Measurements from ENCODE around the gene G3BP1. TPM values are rescaled to one million over a fixed set of nuclear protein-coding genes. Genes with fewer than 3 reads are reported as not detected.
"Not testable (repeated sequence)": the region's sequence is repeated elsewhere in the genome, so short reads cannot be mapped to it uniquely, and the experiment has no call there.

Gene G3BP1
- total RNA-seq, 2 experiments from 2014 or later = 192 to 279 TPM

GRCh38 chr5:151860867-151861266 lies 89.1 kb downstream of the G3BP1 start:
- ATAC-seq, CTCF ChIA-PET, H3K27ac Mint-ChIP-seq: not testable (repeated sequence)

More at GRCh38 chr5:151860867-151861266, 89.1 kb downstream of the G3BP1 start:
- DNase-seq; H3K9me3 Mint-ChIP-seq (ENCODE audit: low read depth); H3K4me3 Mint-ChIP-seq; H3K27me3 Mint-ChIP-seq; H3K4me1 Mint-ChIP-seq; H3K36me3 Mint-ChIP-seq: not testable (repeated sequence)

Other genes starting within 250 kb of the G3BP1 start
- not detected for gene FAT2, start 180.6 kb upstream of the G3BP1 start, total RNA-seq
- gene SPARC, start 85.0 kb upstream of the G3BP1 start, total RNA-seq = under 1 TPM; 0.18 to 0.37 TPM
- 10 to 100 TPM; 72.6 to 78.1 TPM for gene ATOX1, start 13.3 kb upstream of the G3BP1 start, total RNA-seq
- not detected for gene GLRA1, start 152.9 kb downstream of the G3BP1 start, total RNA-seq